ENCODE results near the gene KCNIP1.
"Not testable (repeated sequence)": the region's sequence is repeated elsewhere in the genome, so short reads cannot be mapped to it uniquely, and the experiment has no call there.

DNA sequence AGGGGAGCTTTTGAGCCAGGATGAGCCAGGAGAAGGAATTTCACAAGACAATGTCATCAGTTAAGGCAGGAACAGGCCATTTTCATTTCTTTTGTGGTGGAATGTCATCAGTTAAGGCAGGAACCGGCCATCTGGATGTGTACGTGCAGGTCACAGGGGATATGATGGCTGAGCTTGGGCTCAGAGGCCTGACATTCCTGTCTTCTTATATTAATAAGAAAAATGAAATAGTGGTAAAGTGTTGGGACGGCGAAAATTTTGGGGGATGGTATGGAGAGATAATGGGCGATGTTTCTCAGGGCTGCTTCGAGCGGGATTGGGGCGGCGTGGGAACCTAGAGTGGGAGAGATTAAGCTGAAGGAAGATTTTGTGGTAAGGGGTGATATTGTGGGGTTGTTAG, 258.5 kb downstream of the KCNIP1 start:
- not testable (repeated sequence) for TF ChIP-seq POLR2A (IDR thresholded peaks at IDR 0.05)
- TF ChIP-seq, protein P1, sequence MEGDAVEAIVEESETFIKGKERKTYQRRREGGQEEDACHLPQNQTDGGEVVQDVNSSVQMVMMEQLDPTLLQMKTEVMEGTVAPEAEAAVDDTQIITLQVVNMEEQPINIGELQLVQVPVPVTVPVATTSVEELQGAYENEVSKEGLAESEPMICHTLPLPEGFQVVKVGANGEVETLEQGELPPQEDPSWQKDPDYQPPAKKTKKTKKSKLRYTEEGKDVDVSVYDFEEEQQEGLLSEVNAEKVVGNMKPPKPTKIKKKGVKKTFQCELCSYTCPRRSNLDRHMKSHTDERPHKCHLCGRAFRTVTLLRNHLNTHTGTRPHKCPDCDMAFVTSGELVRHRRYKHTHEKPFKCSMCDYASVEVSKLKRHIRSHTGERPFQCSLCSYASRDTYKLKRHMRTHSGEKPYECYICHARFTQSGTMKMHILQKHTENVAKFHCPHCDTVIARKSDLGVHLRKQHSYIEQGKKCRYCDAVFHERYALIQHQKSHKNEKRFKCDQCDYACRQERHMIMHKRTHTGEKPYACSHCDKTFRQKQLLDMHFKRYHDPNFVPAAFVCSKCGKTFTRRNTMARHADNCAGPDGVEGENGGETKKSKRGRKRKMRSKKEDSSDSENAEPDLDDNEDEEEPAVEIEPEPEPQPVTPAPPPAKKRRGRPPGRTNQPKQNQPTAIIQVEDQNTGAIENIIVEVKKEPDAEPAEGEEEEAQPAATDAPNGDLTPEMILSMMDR (IDR thresholded peaks at IDR 0.05): not testable (repeated sequence)

All from gastroesophageal sphincter (tissue), 3 donors.